ENCODE results near the gene NLRC3.
"Not testable (repeated sequence)": the region's sequence is repeated elsewhere in the genome, so short reads cannot be mapped to it uniquely, and the experiment has no call there.

The NLRC3 gene

GRCh38 chr16:3513892-3514583 is 63.2 kb downstream of the NLRC3 start:
- DNase-seq (ENCODE audit: low read depth, low spot score) = no peak

GRCh38 chr16:3511286-3512180 is 65.7 kb downstream of the NLRC3 start:
- no peak for DNase-seq (ENCODE audit: low read depth, low spot score)

GRCh38 chr16:3510416-3510815 is 66.8 kb downstream of the NLRC3 start:
- no peak for DNase-seq (ENCODE audit: low read depth, low spot score)

GRCh38 chr16:3509470-3509928 is 67.7 kb downstream of the NLRC3 start:
- DNase-seq (ENCODE audit: low read depth, low spot score) = peak; percentile 76

GRCh38 chr16:3508736-3509135 is 68.5 kb downstream of the NLRC3 start:
- no peak for DNase-seq (ENCODE audit: low read depth, low spot score)

- DNase-seq (ENCODE audit: low read depth, low spot score) = no peak
Observed at GRCh38 chr16:3503523-3503922, 73.7 kb downstream of the NLRC3 start.

- no peak for DNase-seq (ENCODE audit: low read depth, low spot score)
Observed at GRCh38 chr16:3501783-3502400, 75.3 kb downstream of the NLRC3 start.

GRCh38 chr16:3501412-3501761 is 75.8 kb downstream of the NLRC3 start:
- DNase-seq (ENCODE audit: low read depth, low spot score) = not testable (repeated sequence)

GRCh38 chr16:3498988-3499387 is 78.2 kb downstream of the NLRC3 start:
- DNase-seq (ENCODE audit: low read depth, low spot score) = no peak

- no peak for DNase-seq (ENCODE audit: low read depth, low spot score)
Observed at GRCh38 chr16:3497771-3498170, 79.4 kb downstream of the NLRC3 start.

GRCh38 chr16:3496386-3496785 is 80.8 kb downstream of the NLRC3 start:
- no peak for DNase-seq (ENCODE audit: low read depth, low spot score)

- no peak for DNase-seq (ENCODE audit: low read depth, low spot score)
Observed at GRCh38 chr16:3495176-3495575, 82.0 kb downstream of the NLRC3 start, which contains the start of gene C16orf90. Gene C16orf90 (minus strand): TSS chr16:3495489. CDS start chr16:3495421, 68 bp downstream.

- DNase-seq (ENCODE audit: low read depth, low spot score) = no peak
Observed at GRCh38 chr16:3494386-3494973, 82.7 kb downstream of the NLRC3 start.

- no peak for DNase-seq (ENCODE audit: low read depth, low spot score)
Observed at GRCh38 chr16:3492356-3492755, 84.8 kb downstream of the NLRC3 start.

- no peak for DNase-seq (ENCODE audit: low read depth, low spot score)
Observed at GRCh38 chr16:3490911-3491629, 86.1 kb downstream of the NLRC3 start.
